Endothelial cell (in vitro differentiated cells): ENCODE results near the gene MLLT6. TPM values are rescaled to one million over a fixed set of nuclear protein-coding genes. Genes with fewer than 3 reads are reported as not detected.
A peak's percentile ranks its signal among the peaks of the same experiment; 100 is the strongest.

Experiments used
- DNase-seq: peaks from one replicate; pipeline ENCODE4 v3.0.0; 2021; ENCODE audit warnings: low spot score
- H3K27ac Mint-ChIP-seq: one replicate; pipeline ENCODE4 v1.8.0; 2021; ENCODE audit warnings: mixed read lengths, inconsistent platforms; ENCODE audit not compliant: unreplicated experiment
- H3K27me3 Mint-ChIP-seq: one replicate; pipeline ENCODE4 v1.8.0; 2021; ENCODE audit warnings: mild to moderate bottlenecking, moderate library complexity, mixed read lengths, inconsistent platforms; ENCODE audit not compliant: unreplicated experiment
- H3K36me3 Mint-ChIP-seq: one replicate; pipeline ENCODE4 v1.8.0; 2021; ENCODE audit warnings: mild to moderate bottlenecking, low read depth, mixed read lengths, inconsistent platforms; ENCODE audit not compliant: unreplicated experiment
- H3K4me1 Mint-ChIP-seq: one replicate; pipeline ENCODE4 v1.8.0; 2021; ENCODE audit warnings: mild to moderate bottlenecking, mixed read lengths, inconsistent platforms; ENCODE audit not compliant: unreplicated experiment
- H3K4me3 Mint-ChIP-seq: one replicate; pipeline ENCODE4 v1.8.0; 2021; ENCODE audit warnings: mild to moderate bottlenecking, mixed read lengths, inconsistent platforms; ENCODE audit not compliant: unreplicated experiment
- H3K9me3 Mint-ChIP-seq: one replicate; pipeline ENCODE4 v1.8.0; 2021; ENCODE audit warnings: mixed read lengths, inconsistent platforms; ENCODE audit not compliant: unreplicated experiment
- total RNA-seq: library from RNA; stranded (reverse); fragmentation: NEBNext Ultra II Directional; extraction: Animal tissue kit (Norgen Biotek cat#: 25700); gene quantifications from one replicate; pipeline ENCODE4 v1.2.1, GENCODE V29; 2021; ENCODE audit not compliant: unreplicated experiment
- TF ChIP-seq, protein P1 (sequence below): fragments of 200-600 bp; sonication (generic); IDR thresholded peaks from one replicate; pipeline ENCODE4 v1.5.0; 2021; ENCODE audit warnings: antibody characterized with exemption; ENCODE audit not compliant: unreplicated experiment

Gene MLLT6
- total RNA-seq, 1 donor from 2014 or later = 33.8 TPM

DNA sequence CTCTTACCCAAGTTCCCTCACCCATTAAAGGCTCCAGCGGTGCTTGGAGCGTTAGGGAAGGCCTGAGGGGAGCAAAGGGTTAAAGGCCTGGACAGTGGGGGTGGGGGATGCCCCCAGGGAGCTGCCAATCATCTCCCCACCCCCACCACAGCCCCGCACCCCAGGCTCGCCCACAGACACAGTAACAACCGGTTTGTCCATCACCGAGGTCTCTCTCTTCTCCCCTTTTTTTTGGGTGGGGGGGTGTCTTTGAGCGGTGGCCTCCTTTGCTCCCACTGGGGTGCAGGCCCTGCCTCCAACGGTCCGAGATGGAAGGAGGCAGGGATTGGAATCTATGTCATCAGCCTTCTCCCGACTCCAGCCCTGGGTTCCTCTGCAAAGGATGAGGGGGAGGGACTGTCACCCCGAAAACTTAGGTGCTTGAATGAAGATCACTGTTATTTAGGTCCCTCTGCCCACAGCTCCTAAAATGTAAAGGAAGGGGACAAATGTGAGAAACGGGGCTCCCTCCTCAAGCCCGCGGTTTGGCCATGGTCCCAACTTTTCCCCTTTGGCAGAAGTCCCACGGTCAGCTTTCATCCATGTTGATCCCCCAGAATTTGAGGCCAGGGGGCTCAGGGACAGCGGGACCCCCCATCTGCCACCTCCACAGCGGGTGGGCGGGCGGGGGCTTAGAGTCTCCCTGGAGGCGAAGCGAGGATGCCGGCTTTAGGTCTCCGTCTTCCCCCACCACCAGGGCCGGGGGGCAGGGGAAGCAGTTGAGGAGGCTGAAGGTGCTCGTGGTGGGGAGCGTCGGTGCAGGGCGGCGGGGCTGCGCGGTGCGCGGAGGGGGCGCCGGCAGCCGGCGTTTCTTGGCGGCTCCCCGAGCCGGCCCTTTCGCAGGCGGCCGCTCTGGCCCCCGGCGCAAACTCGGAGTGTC, 32.0 kb upstream of the MLLT6 start:
- Mint-ChIP-seq H3K27ac (no peak overlapping the region), H3K36me3 (no peaks in the 10 kb centered on the region), H3K4me3 (no peak overlapping the region), H3K4me1 (peaks cover 19% of the 10 kb centered on the region), H3K27me3 (peaks cover 33% of the 10 kb centered on the region), H3K9me3 (no peaks in the 10 kb centered on the region)
- no peak for DNase-seq
- TF ChIP-seq, protein P1, sequence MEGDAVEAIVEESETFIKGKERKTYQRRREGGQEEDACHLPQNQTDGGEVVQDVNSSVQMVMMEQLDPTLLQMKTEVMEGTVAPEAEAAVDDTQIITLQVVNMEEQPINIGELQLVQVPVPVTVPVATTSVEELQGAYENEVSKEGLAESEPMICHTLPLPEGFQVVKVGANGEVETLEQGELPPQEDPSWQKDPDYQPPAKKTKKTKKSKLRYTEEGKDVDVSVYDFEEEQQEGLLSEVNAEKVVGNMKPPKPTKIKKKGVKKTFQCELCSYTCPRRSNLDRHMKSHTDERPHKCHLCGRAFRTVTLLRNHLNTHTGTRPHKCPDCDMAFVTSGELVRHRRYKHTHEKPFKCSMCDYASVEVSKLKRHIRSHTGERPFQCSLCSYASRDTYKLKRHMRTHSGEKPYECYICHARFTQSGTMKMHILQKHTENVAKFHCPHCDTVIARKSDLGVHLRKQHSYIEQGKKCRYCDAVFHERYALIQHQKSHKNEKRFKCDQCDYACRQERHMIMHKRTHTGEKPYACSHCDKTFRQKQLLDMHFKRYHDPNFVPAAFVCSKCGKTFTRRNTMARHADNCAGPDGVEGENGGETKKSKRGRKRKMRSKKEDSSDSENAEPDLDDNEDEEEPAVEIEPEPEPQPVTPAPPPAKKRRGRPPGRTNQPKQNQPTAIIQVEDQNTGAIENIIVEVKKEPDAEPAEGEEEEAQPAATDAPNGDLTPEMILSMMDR = no peak

DNA sequence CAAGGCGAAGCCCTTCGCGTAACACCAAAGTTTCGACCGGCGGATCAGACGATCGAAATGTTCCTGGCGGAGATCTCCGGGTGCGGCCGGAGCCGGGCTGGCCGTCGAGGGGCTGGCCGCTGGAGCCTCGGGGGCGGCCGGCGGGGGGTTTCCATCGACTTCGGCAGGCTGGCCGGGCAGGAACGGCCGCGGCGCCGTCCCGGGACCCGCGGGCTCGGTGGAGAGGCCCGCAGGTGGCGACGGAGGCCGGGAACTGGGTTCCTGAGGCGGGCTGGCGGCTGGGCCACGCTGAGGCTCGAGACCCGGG, 31.4 kb upstream of the MLLT6 start:
- no peaks in the 10 kb centered on the region for H3K36me3 Mint-ChIP-seq
- TF ChIP-seq, protein P1 = no peak
- H3K4me1 Mint-ChIP-seq = peaks cover 19% of the 10 kb centered on the region
- no peak overlapping the region for H3K27ac Mint-ChIP-seq
- peaks cover 30% of the 10 kb centered on the region for H3K27me3 Mint-ChIP-seq
- H3K4me3 Mint-ChIP-seq = no peak overlapping the region
- peak; percentile 39 for DNase-seq
- H3K9me3 Mint-ChIP-seq = no peaks in the 10 kb centered on the region

DNA sequence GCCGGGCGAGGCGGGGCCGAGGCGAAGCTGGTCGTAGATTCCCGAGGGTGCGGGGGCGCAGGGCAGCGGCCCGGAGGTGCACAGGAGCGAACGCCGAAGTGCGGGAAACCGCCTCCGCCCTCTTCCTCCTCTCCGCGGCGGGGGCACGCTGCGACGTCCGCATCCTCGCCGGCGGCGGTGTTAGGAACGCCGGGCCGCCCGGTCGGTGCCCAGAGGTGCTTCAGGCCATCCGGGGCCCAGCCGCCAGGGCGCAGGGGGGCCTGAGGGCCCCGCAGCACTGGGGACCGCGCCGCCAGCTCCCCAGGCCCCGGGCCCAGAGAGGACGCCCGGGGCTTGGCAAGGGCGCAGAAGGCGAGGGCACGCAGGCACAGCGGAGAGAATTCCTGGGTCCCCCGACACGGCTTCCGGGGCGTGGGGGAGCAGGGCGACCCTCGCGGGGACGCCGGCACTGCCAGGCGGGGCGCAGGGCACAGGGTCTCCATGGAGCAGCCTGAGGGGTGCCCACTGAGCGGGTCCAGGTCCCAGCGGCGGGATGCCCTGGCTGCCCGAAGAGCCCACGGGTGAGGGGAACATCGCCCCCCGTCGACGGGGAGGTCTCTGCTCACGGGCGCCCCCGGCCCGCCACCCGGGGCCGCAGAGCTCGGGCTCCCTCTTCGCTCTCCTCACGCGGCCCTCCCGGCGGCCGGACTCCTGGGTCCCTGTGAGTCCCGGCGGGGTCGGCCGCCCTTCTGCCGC, 30.9 kb upstream of the MLLT6 start:
- no peaks in the 10 kb centered on the region for H3K9me3 Mint-ChIP-seq

DNA sequence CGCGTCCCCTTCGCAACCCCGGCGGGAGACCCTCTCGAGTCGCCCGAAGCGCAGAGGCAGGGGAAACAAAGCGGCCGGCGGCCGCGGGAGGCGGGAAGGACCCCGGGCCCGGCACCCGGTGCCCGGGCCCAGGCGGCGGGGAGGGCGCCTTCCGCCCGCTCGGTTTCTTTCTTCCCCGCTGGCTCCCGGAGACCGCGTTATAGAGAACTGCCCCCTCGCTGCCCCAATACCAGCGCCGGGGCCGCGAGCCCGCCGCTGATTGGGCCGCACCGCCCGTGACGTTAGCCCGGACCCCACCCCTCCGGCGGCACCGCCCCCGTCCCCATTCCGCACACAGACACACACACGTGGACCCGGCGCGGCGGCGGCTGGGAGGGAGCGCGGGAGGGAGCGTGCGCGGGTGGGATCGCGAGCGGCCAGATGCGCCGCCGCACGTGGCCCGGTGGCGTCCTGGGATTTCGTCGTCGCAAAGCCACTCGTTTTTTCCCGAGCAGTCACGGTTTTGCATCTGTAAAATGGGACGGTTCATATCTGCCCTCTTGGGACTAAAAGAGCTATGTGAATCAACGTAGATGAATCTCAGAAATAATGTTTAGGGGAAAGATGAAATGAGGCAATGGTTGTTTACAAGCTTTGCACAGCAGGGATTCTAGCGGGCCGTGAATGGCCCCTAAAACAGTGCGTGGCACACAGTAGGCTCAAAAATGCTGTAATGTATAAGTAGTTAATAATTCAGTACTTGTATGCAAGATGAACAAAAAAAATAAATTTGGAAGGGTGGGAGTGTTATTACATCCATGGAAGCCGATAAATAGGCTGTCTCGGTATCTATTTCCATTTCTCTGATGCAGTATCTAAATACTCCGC, 30.1 kb upstream of the MLLT6 start, which contains the start of gene EPOP:
EPOP (minus strand) TSS at position 209 of the 867 bp plus-strand sequence. CDS start 462 bp downstream, outside the sequence.
- Mint-ChIP-seq H3K4me1 (peaks cover 19% of the 10 kb centered on the region), H3K27ac (peak within 1 kb of the TSS; percentile 41), H3K27me3 (peaks cover 22% of the 10 kb centered on the region), H3K36me3 (no peaks in the 10 kb centered on the region), H3K9me3 (no peaks in the 10 kb centered on the region), H3K4me3 (peak within 1 kb of the TSS; percentile 81)
- peak; percentile 70 for DNase-seq
- TF ChIP-seq, protein P1 = no peak

More for the DNA sequence above, 30.9 kb upstream of the MLLT6 start:
- no peak overlapping the region for H3K27ac Mint-ChIP-seq
- H3K4me3 Mint-ChIP-seq = no peak overlapping the region
- TF ChIP-seq, protein P1 = no peak
- DNase-seq = no peak
- peaks cover 19% of the 10 kb centered on the region for H3K4me1 Mint-ChIP-seq
- H3K36me3 Mint-ChIP-seq = no peaks in the 10 kb centered on the region
- H3K27me3 Mint-ChIP-seq = peaks cover 27% of the 10 kb centered on the region
